ENCODE data around the gene PRSS57.

Gene PRSS57

DNA sequence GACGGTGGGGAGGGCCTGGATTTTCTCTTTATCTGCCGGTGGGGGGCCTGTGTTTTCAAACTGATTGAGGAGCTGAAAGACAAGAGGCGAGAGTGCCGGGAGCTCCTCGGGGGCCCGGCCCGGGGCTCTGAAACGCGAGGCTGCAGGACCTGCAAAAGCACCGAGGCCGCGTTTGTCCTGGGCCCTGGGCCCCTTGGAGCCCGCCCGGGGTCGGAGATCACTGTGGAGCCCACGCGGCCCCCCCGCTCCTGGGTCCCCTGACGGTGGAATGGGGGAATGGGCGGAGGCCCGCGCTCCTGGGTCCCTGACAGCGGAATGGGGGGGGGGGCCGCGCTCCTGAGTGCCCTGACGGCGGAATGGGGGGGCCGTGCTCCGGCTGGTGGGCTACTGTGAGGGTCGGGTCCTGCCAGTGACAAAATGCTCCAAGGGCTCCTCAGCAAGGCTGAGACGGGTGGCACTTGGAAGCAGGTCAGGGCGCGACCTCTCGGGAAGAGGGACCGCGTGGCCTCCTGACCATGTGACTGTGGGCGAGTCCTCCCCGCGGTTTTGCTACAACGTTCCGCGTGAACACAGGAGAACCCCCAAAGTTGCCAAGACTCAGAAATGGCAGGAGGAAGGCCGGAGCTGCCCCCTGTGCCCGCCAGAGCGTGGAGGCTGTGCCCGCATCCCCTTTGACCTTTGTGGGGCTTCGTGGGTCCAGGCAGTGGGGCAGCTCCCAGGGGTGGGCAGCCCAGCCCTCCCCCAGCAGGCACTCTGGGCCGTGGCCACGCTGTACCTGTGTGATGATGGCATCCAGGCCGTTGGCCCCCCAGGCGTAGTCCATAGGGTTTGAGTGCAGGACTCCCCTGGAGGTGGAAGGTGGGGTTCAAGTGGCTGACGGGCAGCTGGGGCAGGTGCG lies 46.1 kb downstream of the PRSS57 start:
- no peak for DNase-seq

DNA sequence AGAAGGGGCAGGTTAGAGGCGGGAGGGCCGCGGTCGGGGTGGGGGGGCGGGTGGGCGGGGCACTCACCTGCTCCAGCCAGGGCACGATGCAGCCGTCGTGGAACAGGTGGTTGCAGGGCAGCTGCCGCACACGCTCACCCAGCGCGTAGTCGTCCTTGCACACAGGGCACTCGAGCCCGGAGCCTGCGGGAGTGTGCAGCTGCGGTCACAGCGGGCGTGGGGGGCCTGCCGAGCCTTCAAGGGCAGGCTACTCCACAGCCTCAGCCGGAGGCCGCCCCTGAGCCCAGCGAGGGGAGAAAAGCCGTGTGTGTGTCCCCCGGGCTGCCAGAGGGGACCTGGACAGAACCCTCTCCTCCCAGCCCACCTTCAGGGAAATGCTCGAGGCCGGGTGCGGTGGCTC lies 46.9 kb downstream of the PRSS57 start:
- DNase-seq: no peak

DNA sequence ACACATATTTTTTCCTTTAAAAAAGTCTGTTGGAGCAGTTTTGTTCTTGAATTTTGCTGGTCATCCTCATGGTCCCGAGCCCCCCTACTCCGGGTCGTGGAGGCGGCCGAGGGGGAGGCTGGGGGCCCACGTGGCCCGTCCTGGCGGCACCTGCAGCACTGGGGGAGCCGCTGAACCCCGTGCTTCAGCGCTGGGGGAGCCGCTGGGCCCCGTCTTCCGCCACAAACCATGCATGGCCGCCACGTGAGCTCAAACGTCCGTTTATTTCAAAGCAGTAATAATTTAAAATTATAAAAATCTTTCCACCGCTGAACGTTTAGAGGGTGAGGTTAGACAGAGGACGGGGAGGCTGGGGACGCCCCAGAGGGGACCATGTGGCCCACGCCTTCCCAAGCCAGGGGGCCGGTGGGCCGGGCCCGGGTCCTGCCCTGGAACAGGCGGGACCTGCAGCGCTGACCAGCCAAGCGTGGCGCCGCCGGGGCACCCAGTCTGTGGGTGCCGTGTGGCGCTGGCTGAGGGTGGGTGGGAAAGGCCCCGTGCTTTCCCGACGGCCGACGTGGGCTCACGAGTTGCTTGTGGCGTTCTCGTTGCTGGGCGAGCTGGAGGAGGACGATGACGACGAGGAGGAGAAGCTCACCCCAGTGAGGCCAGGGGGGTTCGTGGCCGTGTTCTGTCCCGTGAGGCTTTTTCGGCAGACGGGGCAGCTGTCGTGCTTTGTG lies 47.5 kb downstream of the PRSS57 start:
- DNase-seq: no peak

DNA sequence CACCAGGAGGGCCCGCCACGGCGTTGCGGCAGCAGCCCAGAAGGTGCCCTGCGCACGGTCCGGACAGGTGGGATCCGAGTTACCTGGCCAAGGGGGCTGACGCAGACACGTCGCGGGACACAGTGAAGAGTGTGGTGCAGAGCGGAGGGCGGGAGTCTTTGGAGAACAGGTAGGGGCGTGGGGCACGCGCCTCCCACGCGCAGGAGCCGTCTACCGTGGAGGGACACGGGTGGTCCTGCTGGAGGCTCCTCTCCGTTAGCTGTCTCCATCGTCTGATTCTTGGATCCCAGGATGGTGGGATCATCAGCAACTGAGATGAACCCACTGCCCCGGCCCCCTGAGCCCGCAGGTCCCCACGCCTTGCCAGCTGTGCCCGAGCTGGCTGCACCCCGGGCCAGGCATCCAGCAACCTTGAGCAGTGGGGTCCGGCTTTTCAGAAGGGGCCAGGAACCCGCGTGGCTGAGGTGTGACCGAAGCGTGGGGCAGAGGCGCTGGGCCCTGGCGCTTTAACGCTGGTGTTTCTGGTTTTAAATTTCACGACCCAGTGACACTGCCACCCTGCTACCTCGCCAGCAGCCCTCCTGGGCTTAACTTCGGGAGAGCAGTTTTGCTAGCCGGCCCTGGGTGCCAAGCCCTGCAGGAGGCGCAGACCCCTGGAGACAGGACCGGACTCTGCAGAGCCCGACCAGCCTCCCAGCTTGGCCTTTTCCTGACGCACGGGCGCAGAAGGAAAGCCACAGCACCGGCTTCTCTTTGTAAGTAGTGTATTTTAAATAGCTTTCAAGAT lies 48.3 kb downstream of the PRSS57 start:
- DNase-seq: no peak

DNA sequence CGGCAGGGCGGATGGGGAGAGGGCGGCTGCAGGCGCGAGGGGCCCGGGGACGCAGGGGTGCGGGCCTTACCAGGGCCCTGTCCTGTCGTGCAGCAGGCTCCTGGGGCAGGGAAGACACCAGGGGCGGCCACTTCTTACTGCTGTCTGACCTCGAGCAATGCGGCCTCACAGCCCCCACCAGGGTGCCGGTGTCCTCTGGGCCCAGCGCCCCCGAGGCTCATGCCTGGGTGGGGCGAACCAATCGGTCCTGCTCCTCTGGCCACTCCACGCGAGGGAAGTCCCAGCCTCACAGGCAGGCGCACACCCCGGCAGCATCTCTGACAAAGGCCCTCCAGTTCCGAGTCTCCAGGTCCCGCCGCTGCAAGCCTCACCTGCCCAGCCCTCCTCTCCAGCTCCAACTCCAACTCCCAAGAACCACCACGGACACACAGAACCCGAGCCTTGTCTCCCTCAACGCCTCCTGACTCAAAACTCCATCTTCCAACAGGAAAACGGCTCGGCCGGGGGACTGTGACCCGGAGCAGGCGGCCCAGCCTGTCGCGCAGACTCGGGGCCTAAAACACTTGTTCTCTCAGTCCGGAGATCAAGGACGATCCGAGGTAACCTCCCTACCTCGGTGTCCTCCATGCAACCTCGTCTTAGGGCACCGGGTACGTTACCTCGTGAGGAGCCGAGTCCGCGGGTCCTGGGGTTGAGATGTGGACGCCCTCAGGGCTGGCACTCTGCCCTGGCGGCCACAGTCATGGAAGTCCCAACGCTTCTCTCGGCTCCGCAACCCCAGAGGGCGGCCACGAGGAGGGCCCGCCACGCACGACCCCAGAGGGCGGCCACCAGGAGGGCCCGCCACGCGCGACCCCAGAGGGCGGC lies 49.1 kb downstream of the PRSS57 start:
- DNase-seq: no peak

DNA sequence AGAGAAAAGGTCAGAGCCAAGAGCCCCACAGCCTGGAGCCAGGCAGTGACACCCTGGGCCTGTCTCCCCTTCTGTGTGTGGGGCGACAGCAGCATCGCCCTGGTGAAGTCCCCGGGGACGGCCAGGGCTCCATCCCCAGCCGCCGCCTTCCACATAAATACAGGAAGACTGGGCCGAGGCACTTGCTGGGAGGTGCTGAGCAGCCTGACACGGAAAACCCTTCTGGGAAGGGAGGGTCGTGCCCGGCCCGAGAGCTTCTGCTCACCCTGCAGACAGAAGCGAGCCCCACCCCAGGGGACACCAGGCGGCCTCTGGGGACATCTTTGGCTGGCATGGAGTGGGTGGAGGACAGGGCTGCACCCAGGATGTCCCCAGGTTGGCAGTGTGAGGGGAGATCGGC lies 50.5 kb downstream of the PRSS57 start:
- no peak for DNase-seq

DNA sequence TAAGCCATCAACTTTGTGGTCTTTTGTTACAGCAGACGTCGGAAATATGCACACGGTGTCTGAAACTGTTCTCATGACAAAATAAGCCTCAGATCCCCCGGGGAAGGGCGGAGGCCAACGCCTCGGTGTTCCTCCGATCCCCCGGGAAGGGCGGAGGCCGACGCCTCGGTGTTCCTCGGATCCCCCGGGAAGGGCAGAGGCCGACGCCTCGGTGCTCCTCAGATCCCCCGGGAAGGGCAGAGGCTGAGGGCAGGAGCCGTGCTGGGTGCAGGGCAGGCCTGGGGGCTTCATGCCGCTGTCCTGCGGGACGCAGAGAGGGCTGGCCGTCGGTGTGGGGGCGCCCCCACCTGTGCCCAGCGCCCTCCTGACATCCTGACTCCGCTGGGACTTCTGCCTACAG lies 50.9 kb downstream of the PRSS57 start:
- DNase-seq: no peak

DNA sequence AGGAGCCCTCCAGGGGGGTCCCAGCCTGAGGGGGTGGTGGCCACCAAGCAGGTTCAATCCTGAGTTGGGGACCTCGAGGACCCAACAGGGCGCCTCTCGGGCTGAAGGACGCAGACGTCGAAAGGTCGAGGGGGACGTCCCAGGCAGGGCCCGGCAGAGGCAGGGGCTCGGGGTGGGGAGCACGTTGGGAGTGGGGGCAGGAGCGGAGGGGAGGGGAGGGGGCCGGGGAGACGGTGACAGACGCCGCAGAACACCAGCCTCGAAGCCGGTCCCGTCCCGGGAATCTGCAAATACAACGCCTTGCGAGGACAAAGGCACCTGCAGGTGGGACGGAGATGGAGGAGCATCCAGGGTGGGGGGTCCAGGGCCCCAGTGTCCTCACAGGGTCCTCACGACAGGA lies 51.5 kb downstream of the PRSS57 start:
- no peak for DNase-seq

DNA sequence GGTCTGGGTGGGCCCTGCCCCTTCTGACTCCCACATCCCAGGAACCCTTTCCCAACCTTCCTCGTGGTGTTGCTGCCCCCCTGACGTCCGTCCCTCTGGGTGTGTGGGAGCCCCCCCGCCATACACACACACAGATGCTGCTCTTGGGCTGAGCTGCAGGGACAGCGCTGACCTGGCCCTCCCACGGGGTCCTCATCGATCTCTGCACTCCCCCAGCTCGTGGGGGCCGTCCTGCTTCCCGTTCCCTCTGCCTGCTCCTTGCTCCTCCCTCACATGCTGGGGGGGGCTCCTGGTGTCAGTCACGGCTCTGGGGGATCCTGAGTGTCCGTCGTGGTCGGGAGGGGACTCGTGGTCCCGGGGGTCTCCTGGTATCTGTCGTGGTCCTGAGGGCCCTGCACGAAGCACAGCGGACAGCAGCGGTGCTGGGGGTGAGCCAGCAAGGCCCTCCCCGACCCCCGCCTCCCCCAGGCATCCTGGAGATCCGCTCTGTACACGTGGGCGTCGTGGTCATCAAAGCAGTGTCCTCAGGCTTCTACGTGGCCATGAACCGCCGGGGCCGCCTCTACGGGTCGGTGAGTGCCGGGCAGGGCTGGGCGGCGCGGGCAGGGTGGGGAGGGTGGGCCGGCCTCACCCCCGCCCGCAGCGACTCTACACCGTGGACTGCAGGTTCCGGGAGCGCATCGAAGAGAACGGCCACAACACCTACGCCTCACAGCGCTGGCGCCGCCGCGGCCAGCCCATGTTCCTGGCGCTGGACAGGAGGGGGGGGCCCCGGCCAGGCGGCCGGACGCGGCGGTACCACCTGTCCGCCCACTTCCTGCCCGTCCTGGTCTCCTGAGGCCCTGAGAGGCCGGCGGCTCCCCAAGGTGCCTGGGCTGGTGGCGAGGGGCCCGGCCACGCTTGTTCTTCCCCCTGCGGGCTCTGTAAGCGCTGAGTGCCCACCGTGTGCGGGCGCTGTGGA lies 52.2 kb downstream of the PRSS57 start:
- no peak for DNase-seq

DNA sequence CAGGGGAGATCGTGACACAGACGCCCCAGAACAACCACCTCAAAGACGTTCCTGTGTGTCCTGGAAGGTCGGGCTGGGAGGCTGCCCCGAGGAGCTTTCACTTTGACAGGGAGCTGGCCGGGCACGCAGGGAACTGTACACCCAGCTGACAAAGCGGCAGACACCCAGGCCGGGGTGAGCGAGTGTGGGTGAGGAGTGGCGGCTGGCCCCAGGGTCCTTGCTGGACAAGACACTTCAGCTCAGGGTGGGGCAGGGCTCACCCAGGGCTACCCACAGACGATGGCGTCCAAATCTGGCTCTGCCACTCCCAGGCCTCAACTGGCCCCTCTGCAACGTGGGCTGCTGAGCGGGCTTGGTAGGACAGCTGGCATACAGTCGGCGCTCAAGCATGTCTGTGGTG lies 53.5 kb downstream of the PRSS57 start:
- DNase-seq: no peak

DNA sequence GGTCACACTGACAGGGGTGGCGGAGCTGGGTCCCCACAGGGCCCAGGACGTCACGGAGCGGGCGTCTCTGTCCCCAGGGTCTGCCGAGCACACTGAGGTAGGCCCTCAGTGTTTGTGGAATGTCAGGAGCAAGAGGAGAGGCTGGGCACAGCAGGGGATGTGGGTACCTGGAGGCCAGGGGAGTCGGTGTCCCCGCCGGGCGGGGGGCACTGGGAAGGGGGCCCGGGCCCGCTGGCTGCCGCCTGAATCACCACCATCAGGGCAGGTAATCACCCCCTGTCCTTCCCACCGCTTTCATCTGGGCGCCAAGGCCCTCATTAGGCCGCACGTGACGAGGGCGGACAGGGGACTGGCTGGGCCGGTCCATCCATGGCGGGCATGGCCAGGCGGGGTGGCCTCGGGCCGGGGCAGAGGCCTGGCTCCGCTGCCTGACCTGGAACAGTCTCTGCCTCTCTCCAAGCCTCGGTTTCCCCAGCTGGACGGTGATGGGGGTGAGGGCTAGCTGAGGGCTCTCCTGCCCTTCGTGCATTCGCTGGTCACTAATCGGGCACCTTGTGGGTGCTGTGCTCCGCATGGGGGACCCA lies 54.6 kb downstream of the PRSS57 start:
- DNase-seq: no peak

DNA sequence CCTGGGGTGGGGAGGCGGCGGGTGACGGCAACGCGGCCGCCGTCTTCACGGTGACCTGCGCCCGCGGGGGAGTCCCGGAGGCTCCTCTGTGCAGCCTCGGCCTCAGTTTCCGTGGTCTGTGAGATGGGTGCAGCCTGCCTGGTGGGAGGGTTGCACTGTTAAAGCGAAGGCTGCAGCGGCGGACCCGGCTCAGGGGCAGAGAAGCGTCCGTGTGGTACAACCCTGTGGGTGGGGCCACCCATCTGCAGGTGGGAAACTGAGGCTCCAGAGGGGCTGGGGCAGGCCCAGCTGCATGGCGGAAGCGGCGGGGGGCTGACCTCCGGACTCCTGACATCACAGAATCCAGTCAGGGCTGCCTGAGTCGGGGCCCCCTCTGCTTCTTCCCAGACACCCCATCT lies 55.1 kb downstream of the PRSS57 start:
- no peak for DNase-seq

DNA sequence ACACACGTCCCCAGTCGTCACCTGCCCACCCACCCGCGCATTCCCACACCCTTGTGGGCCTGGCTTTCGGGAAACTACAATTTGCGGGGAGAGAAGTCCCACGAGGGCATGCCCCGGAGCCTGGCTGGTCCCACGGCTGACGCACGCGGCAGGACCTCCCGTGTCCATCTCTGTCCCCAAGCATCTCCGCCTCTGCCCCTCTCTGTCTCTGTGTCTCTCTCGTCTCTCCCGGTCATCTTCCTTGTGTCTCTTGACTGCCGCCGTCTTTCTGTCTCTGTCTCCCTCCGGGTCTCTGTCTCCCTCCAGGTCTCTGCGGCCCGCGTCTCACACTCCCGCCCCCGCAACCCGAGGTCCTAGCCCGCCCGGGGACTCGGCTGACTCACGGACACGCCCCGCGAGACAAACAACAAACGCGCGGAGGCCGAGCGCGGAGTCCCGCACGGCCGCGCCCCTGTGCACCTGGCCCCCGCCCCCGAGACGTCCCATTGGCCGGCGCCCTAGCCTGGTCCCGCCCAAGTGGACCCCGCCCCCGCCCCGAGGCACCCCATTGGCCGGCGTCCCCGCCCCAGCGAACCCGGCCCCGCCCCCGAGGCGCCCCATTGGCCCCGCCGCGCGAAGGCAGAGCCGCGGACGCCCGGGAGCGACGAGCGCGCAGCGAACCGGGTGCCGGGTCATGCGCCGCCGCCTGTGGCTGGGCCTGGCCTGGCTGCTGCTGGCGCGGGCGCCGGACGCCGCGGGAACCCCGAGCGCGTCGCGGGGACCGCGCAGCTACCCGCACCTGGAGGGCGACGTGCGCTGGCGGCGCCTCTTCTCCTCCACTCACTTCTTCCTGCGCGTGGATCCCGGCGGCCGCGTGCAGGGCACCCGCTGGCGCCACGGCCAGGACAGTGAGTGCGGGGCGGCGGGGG lies 55.7 kb downstream of the PRSS57 start, which contains the start of gene FGF22:
Gene FGF22, plus strand, starts transcription at position 627 of the 908 bp plus-strand sequence. Its CDS starts 47 bp downstream, at position 674.
- peak; percentile 60 to 66 for DNase-seq

DNA sequence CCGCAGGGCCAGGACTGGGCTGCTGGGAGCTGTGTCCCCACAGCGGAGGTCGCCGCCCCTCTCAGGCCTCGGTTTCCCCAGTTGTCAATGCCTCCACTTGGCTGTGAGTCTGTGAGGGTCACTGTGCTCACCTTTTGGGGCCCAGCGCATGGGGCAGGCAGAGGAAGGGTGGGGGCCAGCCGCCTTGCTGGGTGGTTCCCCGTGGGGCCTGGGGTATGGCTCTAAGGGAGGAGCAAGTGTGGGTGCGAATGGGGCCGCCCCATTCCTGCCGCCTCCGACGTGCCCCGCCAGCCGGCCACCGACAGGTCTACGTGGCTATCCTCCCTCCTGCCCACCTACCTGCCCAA lies 56.4 kb downstream of the PRSS57 start:
- no peak for DNase-seq

Measured in Kasumi-1 (cell line).